Karpas-422 (cell line): Measurements from ENCODE around the gene RMDN3. TPM values are rescaled to one million over a fixed set of nuclear protein-coding genes. Genes with fewer than 3 reads are reported as not detected.

Experiments used
- DNase-seq: peaks from one replicate; pipeline ENCODE4 v3.0.0-alpha.2; 2015
- H2AFZ ChIP-seq: fragments of 200-600 bp; sonication (generic); 2 replicates; pipeline ENCODE4 v1.6.1; 2014; ENCODE audit warnings: antibody characterized with exemption, low read length, mixed read lengths
- H3K27ac ChIP-seq: fragments of 200-600 bp; sonication (generic); 2 replicates; pipeline ENCODE4 v1.5.1; 2014; ENCODE audit warnings: mild to moderate bottlenecking, low read length, moderate library complexity
- H3K27me3 ChIP-seq: fragments of 200-600 bp; sonication (generic); 2 replicates; pipeline ENCODE4 v1.6.1; 2014; ENCODE audit warnings: low read length, mixed read lengths
- H3K36me3 ChIP-seq: fragments of 200-600 bp; sonication (generic); 2 replicates; pipeline ENCODE4 v1.6.1; 2014; ENCODE audit warnings: low read length, mixed read lengths; ENCODE audit not compliant: insufficient read depth
- H3K4me1 ChIP-seq: fragments of 200-600 bp; sonication (generic); 2 replicates; pipeline ENCODE4 v1.6.1; 2014; ENCODE audit warnings: mild to moderate bottlenecking, low read length, mixed read lengths
- H3K4me2 ChIP-seq: fragments of 200-600 bp; sonication (generic); 2 replicates; pipeline ENCODE4 v1.6.1; 2014; ENCODE audit warnings: low read length, low read depth, mild to moderate bottlenecking; ENCODE audit not compliant: poor library complexity, severe bottlenecking
- H3K4me3 ChIP-seq: fragments of 200-600 bp; sonication (generic); 2 replicates; pipeline ENCODE4 v1.5.1; 2014; ENCODE audit warnings: mild to moderate bottlenecking, antibody characterized with exemption, low read length, mixed read lengths
- H3K79me2 ChIP-seq: fragments of 200-600 bp; sonication (generic); 2 replicates; pipeline ENCODE4 v1.6.1; 2014; ENCODE audit warnings: mild to moderate bottlenecking, low read length, mixed read lengths
- H3K9ac ChIP-seq: fragments of 200-600 bp; sonication (generic); 2 replicates; pipeline ENCODE4 v1.6.0; 2014; ENCODE audit warnings: low read length
- H3K9me2 ChIP-seq: fragments of 200-600 bp; sonication (generic), shearing (Covaris generic); replicated peaks from 2 replicates; pipeline ENCODE4 v1.6.0; 2014; ENCODE audit warnings: mild to moderate bottlenecking, low read length, moderate library complexity; ENCODE audit not compliant: insufficient read depth
- H3K9me3 ChIP-seq: fragments of 300-700, 200-600 bp; sonication (generic); 2 replicates; pipeline ENCODE4 v1.6.1; 2014; ENCODE audit warnings: low read length, mixed read lengths
- H4K20me1 ChIP-seq: fragments of 200-600 bp; sonication (generic); 2 replicates; pipeline ENCODE4 v1.6.1; 2014; ENCODE audit warnings: mild to moderate bottlenecking, antibody characterized with exemption, low read length, low read depth; ENCODE audit not compliant: insufficient read depth
- total RNA-seq: library from RNA; depleted of rRNA; stranded (reverse); fragments of >200 nt; shearing (Covaris generic); gene quantifications from 2 replicates; pipeline ENCODE4 v1.2.3, GENCODE V29; 2014; ENCODE audit warnings: low replicate concordance

The RMDN3 gene
- total RNA-seq, 1 experiment from 2014 or later = 7.8 TPM

DNA sequence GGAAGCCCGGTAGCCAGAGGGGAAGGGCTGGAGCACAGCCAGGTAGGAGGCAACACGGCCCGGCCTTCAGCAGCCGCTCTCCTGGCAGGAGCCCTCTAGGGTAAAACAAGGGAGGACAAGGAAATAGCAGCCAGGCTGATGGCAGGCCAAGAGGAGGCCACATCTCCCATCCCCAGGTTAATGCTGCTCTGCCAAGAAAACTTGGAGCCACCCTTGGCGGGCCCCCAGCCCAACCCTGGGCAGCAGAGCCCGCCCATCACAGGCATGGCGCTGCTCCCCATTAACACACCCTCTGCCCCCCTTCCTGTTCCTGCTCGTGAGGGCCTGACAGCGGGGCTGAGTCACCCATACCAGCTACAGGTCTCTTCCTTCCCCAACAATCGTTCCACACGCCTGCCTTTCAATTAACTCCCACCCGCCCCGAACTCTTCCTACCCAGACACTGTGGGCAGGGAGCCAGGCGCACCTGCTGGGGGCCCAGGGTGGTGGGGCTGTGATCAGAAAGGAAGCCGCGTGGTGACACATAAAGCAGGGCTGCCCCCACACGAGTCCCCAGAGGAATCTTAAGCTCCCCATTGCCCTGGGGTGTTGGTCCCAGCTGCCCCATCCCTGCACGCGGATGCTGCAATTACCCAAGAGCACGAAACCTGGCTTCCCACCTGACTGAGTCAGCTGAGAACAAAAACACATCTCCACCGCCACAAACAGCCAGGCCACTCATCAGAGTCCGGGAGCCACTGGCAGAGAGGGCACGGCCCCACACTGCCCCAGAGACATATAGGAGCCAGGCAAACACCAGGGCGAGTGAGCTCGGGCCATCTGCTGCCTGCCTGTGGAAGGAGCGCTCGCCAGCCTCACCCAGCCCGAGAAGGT lies 14.5 kb upstream of the RMDN3 start, which contains the start of gene C15orf62:
C15orf62 (plus strand) TSS at position 707 of the 873 bp plus-strand sequence. CDS start 516 bp downstream, outside the sequence.
- Histone ChIP-seq H3K9me2 (no peaks in the 10 kb centered on the region), H3K4me1 (peaks cover 79% of the 10 kb centered on the region), H3K27ac (peak within 1 kb of the TSS; percentile 96), H3K4me2 (peak within 1 kb of the TSS; percentile 70), H2AFZ (no peak within 1 kb of the TSS; the same call in 1 of the 2 replicates), H4K20me1 (peaks cover 8% of the 10 kb centered on the region; the same call in 1 of the 2 replicates), H3K9me3 (no peaks in the 10 kb centered on the region), H3K4me3 (peak within 1 kb of the TSS; percentile 53), H3K79me2 (peaks cover 9% of the 10 kb centered on the region; the same call in 1 of the 2 replicates), H3K9ac (peak within 1 kb of the TSS; percentile 76), H3K36me3 (peaks cover 3% of the 10 kb centered on the region; the same call in 1 of the 2 replicates), H3K27me3 (no peaks in the 10 kb centered on the region)
- peak; percentile 99 for DNase-seq

DNA sequence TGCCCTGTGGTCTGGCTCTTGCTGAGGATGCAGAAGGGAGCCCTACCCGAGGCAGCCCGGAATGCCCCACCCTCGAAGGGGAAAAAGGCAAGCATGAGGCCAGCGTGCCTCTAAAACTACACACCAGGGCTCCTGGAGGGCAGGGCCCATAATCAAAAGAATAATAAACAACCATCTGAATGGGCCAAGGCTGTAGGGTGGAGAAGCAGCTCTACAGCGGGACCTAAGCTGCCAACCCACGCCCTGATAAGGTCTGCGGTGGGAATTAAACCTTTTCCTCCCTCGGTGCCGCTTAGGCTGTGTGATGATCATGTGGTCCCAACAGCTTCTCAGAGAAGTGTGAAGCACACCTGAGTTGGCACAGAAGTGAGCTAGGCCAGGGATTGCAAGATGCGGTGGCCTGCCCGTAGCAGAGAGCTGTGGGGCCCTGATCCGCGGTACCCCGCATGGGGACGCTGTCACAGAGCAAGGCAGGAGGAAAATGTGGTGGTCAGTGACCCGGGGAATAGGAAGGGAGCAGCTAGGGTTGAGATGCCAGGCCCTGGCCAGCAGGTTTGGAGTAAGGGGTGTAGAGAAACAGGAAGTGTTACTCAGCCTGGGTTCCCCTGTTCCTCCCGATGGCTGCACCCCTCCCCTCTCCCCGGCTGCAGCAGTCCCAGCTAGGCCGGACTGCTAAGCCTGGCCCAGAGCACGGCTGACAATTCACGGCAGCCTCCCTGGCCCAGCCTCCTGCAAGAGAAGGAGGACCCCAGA lies 13.6 kb upstream of the RMDN3 start:
- peak overlapping the region; percentile 53 for H3K4me3 ChIP-seq

DNA sequence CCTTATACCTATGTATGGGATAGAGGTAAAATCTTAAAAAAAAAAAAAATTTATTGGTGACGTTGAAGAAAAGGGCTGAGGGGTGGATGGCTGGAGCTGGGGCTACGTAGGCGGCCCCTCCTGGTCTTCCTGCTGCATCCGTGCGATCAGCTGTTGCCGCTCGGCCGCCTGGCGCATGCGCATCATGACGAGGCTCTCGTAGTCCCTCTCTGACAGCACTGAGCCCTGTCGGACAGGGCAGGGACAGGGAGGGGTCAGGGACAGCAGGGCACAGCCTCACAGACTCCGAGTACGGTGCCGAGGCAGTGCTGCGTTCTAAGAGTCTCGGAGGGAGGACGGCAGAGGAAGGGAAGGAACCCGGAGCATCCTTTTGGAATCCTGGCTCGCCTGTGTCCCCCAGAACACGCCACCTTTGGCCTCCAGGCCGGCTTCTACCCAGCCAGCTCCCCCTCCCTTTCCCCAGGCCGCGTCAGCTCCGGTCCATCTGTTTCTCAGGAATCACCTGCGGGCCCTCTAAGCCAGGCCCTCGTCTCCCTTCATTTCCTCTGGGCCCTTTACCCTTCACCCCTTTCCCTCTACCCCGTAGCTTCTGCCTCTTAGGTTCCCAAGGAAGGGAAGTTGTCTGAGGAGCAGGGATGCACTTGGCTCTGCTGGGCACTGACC lies 12.9 kb upstream of the RMDN3 start:
- no peaks in the 10 kb centered on the region for H3K27me3 ChIP-seq
- no peak for DNase-seq
- H3K4me1 ChIP-seq = peaks cover 86% of the 10 kb centered on the region
- H3K9me2 ChIP-seq = no peaks in the 10 kb centered on the region
- peaks cover 9% of the 10 kb centered on the region; the same call in 1 of the 2 replicates for H3K79me2 ChIP-seq
- H4K20me1 ChIP-seq = peaks cover 8% of the 10 kb centered on the region; the same call in 1 of the 2 replicates
- H3K4me2 ChIP-seq = peak overlapping the region; percentile 70
- H3K9ac ChIP-seq = peak overlapping the region; percentile 76
- peak overlapping the region; percentile 53 for H3K4me3 ChIP-seq
- H3K9me3 ChIP-seq = no peaks in the 10 kb centered on the region
- H3K36me3 ChIP-seq = peaks cover 3% of the 10 kb centered on the region; the same call in 1 of the 2 replicates
- H2AFZ ChIP-seq = no peak overlapping the region
- H3K27ac ChIP-seq = peak overlapping the region; percentile 96

More for the DNA sequence above, 13.6 kb upstream of the RMDN3 start:
- Histone ChIP-seq H3K4me2 (peak overlapping the region; percentile 70), H3K27me3 (no peaks in the 10 kb centered on the region), H3K79me2 (peaks cover 9% of the 10 kb centered on the region; the same call in 1 of the 2 replicates), H3K4me1 (peaks cover 79% of the 10 kb centered on the region), H3K9me3 (no peaks in the 10 kb centered on the region), H3K9ac (peak overlapping the region; percentile 76), H3K27ac (peak overlapping the region; percentile 96), H3K36me3 (peaks cover 3% of the 10 kb centered on the region; the same call in 1 of the 2 replicates), H2AFZ (no peak overlapping the region; the same call in 1 of the 2 replicates), H4K20me1 (peaks cover 8% of the 10 kb centered on the region; the same call in 1 of the 2 replicates), H3K9me2 (no peaks in the 10 kb centered on the region)
- peak; percentile 82 for DNase-seq

DNA sequence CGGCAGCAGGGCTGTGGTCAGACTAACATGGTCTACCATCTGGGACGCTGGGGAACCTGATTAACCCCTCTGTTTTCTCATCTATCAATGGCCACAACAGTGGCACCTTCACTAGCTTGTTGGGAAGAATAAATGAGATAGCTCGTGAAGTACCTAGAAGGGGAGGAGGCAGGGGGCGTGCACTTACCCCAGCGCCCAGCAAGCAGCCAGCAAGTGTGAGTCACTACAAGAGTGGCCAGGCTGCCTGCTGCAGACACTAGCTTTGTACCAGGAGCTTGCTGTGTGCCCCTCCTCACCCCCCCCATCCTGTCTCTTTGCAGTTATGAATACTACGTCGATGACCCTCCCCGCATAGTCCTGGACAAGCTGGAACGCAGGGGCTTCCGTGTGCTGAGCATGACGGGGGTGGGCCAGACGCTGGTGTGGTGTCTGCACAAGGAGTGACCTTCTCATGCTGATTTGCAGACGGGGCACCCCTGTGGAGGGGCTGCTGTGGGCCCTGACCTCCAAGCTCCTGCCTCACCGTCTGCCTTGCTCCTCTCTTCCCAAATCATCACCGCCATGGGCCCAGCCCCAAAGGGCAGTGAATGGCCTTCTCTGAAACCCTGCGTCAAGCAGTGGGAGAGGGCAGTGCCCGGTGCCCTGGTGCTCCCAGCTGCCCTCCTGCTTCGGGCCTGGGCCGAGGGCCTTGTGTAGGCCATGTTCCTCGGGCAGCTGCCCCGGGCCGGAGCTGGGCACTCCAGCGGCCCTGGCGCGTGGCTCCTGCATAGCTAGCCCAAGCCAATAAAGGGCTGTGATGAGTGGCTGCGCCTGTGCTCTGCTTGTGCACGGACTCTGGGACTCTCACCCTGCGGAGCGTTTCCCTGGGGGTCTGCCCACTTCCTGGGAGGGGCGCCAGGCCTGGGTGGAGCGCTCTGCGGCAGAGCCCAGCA lies 12.1 kb upstream of the RMDN3 start:
- no peaks in the 10 kb centered on the region for H3K9me3 ChIP-seq
- H3K4me3 ChIP-seq = no peak overlapping the region
- H3K4me1 ChIP-seq = peaks cover 80% of the 10 kb centered on the region
- DNase-seq = no peak
- no peaks in the 10 kb centered on the region for H3K9me2 ChIP-seq
- H3K36me3 ChIP-seq = peaks cover 3% of the 10 kb centered on the region; the same call in 1 of the 2 replicates
- H2AFZ ChIP-seq = no peak overlapping the region
- no peaks in the 10 kb centered on the region for H3K27me3 ChIP-seq
- H3K79me2 ChIP-seq = peaks cover 9% of the 10 kb centered on the region; the same call in 1 of the 2 replicates
- H3K27ac ChIP-seq = peak overlapping the region; percentile 89
- H4K20me1 ChIP-seq = peaks cover 7% of the 10 kb centered on the region; the same call in 1 of the 2 replicates
- no peak overlapping the region for H3K4me2 ChIP-seq
- H3K9ac ChIP-seq = no peak overlapping the region

DNA sequence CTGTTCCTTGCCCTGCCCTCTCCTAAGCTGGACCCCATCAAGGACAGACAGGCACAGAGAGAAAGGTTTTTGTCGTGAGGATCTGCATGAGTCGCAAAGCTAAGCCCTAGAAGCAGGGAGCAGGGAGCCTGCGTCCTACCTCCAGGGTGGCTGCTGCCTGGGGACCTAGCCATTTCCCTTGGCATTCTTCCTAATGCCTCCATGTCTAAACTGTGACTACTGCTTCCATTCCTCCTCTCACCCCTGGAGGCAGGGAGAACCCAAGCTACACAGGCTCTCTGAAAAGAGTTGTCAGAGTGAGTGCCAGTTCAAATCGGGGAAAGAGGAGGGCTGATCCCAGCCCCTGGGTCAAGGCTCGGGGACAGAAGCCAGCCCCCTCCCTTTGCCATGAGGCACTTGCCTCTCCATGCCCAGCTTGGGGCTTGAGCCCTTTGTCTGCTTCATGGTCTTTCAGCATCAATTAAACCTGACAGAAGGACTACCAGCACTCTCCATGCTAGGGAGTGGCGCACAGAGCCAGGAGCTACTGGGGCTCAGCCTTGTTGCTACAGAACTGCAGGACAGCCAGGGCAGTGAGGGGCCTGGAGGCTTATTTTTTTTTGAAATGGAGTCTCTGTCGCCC lies 11.3 kb upstream of the RMDN3 start:
- Histone ChIP-seq H3K27me3 (no peaks in the 10 kb centered on the region), H3K9ac (peak overlapping the region; percentile 85; the same call in 1 of the 2 replicates), H3K27ac (peak overlapping the region; percentile 89), H3K9me2 (no peaks in the 10 kb centered on the region), H3K4me2 (peak overlapping the region; percentile 84), H3K36me3 (peaks cover 3% of the 10 kb centered on the region; the same call in 1 of the 2 replicates), H3K4me3 (peak overlapping the region; percentile 73; the same call in 1 of the 2 replicates), H2AFZ (no peak overlapping the region), H3K9me3 (no peaks in the 10 kb centered on the region), H3K79me2 (peaks cover 9% of the 10 kb centered on the region; the same call in 1 of the 2 replicates), H3K4me1 (peaks cover 72% of the 10 kb centered on the region), H4K20me1 (0 out of 2 replicates have a peak, but pooled peaks cover 3% of the 10 kb centered on the region)
- DNase-seq = no peak

DNA sequence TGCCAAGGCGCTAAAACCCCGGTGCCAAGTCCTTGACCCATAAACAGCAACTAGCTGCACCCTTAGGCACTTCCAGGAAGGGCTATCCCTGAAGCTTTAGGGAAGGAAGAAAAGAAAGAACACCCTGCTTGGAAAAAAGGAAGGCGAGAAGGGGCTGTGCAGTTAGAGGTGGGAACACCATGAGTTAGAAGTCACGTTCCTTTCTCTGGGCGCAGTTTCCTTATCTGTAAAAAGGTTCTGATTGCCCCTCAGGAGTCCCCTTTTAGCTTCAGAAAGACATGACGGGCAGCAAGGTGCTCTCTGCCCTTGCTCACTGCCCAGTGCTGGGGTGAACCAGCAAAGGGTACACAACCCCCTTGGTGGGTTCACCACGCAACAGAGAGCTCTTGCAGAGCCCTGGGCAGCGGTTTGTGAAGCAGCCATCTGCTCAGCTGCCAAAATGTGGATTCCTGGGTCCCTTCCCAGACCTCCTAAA lies 9.6 kb upstream of the RMDN3 start:
- peaks cover 3% of the 10 kb centered on the region; the same call in 1 of the 2 replicates for H3K36me3 ChIP-seq
- no peaks in the 10 kb centered on the region for H3K9me2 ChIP-seq
- peaks cover 58% of the 10 kb centered on the region for H3K4me1 ChIP-seq
- peak overlapping the region; percentile 70; the same call in 1 of the 2 replicates for H2AFZ ChIP-seq
- peak overlapping the region; percentile 84 for H3K4me2 ChIP-seq
- H3K4me3 ChIP-seq = peak overlapping the region; percentile 73
- no peaks in the 10 kb centered on the region for H3K9me3 ChIP-seq
- peaks cover 9% of the 10 kb centered on the region; the same call in 1 of the 2 replicates for H3K79me2 ChIP-seq
- peak; percentile 66 for DNase-seq
- peak overlapping the region; percentile 85 for H3K9ac ChIP-seq
- H4K20me1 ChIP-seq = 0 out of 2 replicates have a peak, but pooled peaks cover 3% of the 10 kb centered on the region
- no peaks in the 10 kb centered on the region for H3K27me3 ChIP-seq
- peak overlapping the region; percentile 89 for H3K27ac ChIP-seq
